Measurements from ENCODE around the gene TMPRSS12. TPM values are rescaled to one million over a fixed set of nuclear protein-coding genes. Genes with fewer than 3 reads are reported as not detected.
"Not testable (repeated sequence)": the region's sequence is repeated elsewhere in the genome, so short reads cannot be mapped to it uniquely, and the experiment has no call there.

Gene TMPRSS12
- total and polyA plus RNA-seq, 2 experiments from 2014 or later, result not detected

- TF ChIP-seq, protein P1, sequence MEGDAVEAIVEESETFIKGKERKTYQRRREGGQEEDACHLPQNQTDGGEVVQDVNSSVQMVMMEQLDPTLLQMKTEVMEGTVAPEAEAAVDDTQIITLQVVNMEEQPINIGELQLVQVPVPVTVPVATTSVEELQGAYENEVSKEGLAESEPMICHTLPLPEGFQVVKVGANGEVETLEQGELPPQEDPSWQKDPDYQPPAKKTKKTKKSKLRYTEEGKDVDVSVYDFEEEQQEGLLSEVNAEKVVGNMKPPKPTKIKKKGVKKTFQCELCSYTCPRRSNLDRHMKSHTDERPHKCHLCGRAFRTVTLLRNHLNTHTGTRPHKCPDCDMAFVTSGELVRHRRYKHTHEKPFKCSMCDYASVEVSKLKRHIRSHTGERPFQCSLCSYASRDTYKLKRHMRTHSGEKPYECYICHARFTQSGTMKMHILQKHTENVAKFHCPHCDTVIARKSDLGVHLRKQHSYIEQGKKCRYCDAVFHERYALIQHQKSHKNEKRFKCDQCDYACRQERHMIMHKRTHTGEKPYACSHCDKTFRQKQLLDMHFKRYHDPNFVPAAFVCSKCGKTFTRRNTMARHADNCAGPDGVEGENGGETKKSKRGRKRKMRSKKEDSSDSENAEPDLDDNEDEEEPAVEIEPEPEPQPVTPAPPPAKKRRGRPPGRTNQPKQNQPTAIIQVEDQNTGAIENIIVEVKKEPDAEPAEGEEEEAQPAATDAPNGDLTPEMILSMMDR (conservative IDR thresholded peaks at IDR 0.05; ENCODE audit: low read depth in 2 of 2), result no peak
- TF ChIP-seq CREB1 (CRISPR knock-in tag; IDR thresholded peaks at IDR 0.05; ENCODE audit: low read depth), result no peak
- no peak for TF ChIP-seq ZNF331 (CRISPR knock-in tag; IDR thresholded peaks at IDR 0.05; ENCODE audit: low read depth)
- TF ChIP-seq, protein P2, sequence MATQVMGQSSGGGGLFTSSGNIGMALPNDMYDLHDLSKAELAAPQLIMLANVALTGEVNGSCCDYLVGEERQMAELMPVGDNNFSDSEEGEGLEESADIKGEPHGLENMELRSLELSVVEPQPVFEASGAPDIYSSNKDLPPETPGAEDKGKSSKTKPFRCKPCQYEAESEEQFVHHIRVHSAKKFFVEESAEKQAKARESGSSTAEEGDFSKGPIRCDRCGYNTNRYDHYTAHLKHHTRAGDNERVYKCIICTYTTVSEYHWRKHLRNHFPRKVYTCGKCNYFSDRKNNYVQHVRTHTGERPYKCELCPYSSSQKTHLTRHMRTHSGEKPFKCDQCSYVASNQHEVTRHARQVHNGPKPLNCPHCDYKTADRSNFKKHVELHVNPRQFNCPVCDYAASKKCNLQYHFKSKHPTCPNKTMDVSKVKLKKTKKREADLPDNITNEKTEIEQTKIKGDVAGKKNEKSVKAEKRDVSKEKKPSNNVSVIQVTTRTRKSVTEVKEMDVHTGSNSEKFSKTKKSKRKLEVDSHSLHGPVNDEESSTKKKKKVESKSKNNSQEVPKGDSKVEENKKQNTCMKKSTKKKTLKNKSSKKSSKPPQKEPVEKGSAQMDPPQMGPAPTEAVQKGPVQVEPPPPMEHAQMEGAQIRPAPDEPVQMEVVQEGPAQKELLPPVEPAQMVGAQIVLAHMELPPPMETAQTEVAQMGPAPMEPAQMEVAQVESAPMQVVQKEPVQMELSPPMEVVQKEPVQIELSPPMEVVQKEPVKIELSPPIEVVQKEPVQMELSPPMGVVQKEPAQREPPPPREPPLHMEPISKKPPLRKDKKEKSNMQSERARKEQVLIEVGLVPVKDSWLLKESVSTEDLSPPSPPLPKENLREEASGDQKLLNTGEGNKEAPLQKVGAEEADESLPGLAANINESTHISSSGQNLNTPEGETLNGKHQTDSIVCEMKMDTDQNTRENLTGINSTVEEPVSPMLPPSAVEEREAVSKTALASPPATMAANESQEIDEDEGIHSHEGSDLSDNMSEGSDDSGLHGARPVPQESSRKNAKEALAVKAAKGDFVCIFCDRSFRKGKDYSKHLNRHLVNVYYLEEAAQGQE (IDR thresholded peaks at IDR 0.05; ENCODE audit: unreplicated experiment), result no peak
- no peak for TF ChIP-seq EZH2 (IDR thresholded peaks at IDR 0.05; ENCODE audit: low read depth, unreplicated experiment)
- no peak for TF ChIP-seq NANOG (IDR thresholded peaks at IDR 0.05; ENCODE audit: borderline replicate concordance)
- no peak for TF ChIP-seq STAT1 (IDR thresholded peaks at IDR 0.05; ENCODE audit: unreplicated experiment)
These were observed 59.0 kb downstream of the TMPRSS12 start (continued) for GRCh38 chr12:50901685-50902113.

- H2AFZ ChIP-seq; H3K4me1 ChIP-seq (ENCODE audit: insufficient read depth); H3K9me2 ChIP-seq (ENCODE audit: insufficient read depth); H3F3A ChIP-seq (replicated peaks; ENCODE audit: low read depth); H3K4me1 Mint-ChIP-seq; H3K27ac Mint-ChIP-seq; DNase-seq (ENCODE audit: low spot score); H3K27me3 ChIP-seq (ENCODE audit: insufficient read depth); H3K79me2 ChIP-seq (replicated peaks; ENCODE audit: insufficient read depth); H3K27ac ChIP-seq (ENCODE audit: low read depth); H3K4me2 ChIP-seq; H3K4me3 Mint-ChIP-seq; H4K20me1 ChIP-seq (replicated peaks; ENCODE audit: insufficient read depth); H3K36me3 ChIP-seq (ENCODE audit: insufficient read depth); H3K4me3 ChIP-seq; ATAC-seq; H3K27me3 Mint-ChIP-seq (ENCODE audit: insufficient read depth, low read depth, poor library complexity): not testable (repeated sequence)
- Mint-ChIP-seq H3K9me3 (peaks cover 32% of the 10 kb centered on the region), H3K36me3 (ENCODE audit: low read depth) (peaks cover 23% of the 10 kb centered on the region)
These were observed 65.8 kb downstream of the TMPRSS12 start for GRCh38 chr12:50908479-50908878.

DNA sequence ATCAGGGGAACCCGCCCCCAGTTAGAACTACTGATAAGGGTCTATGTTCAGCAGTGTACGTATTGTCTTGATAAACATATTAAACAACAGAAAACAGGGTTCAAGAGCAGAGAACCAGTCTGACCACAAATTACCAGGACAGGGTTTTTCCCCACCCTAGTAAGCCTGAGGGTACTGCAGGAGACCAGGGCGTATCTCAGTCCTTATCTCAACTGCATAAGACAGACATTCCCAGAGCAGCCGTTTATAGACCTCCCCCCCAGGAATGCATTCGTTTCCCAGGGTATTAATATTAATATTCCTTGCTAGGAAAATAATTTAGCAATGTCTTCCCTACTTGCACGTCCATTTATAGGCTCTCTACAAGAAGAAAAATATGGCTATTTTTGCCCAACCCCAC, 69.6 kb downstream of the TMPRSS12 start:
- not testable (repeated sequence) for H3K4me3 Mint-ChIP-seq, ATAC-seq
- peaks cover 66% of the 10 kb centered on the region for H3K9me3 Mint-ChIP-seq

More for the DNA sequence above, 69.6 kb downstream of the TMPRSS12 start:
- not testable (repeated sequence) for H4K20me1 ChIP-seq (replicated peaks; ENCODE audit: insufficient read depth); H3F3A ChIP-seq (replicated peaks; ENCODE audit: low read depth); H3K27ac ChIP-seq (ENCODE audit: low read depth); H3K27me3 Mint-ChIP-seq (ENCODE audit: insufficient read depth, low read depth, poor library complexity); H3K9me2 ChIP-seq (ENCODE audit: insufficient read depth); H3K4me2 ChIP-seq; H3K27me3 ChIP-seq (ENCODE audit: insufficient read depth); H3K4me1 ChIP-seq (ENCODE audit: insufficient read depth); H3K79me2 ChIP-seq (replicated peaks; ENCODE audit: insufficient read depth); DNase-seq (ENCODE audit: low spot score); H3K27ac Mint-ChIP-seq; H3K4me3 ChIP-seq; H2AFZ ChIP-seq; H3K4me1 Mint-ChIP-seq
- H3K36me3 Mint-ChIP-seq (ENCODE audit: low read depth), result peaks cover 56% of the 10 kb centered on the region
- peaks cover 12% of the 10 kb centered on the region; the same call in 1 of the 2 replicates for H3K36me3 ChIP-seq (ENCODE audit: insufficient read depth)
